HG03039 (cell line): ENCODE measurements around the gene PIK3R1.

Experiments used
- ATAC-seq: cut with Tn5 transposase; IDR thresholded peaks from one replicate; pipeline ENCODE4 v1.9.1; 2021; ENCODE audit warnings: mild to moderate bottlenecking, moderate library complexity; ENCODE audit not compliant: unreplicated experiment

PIK3R1 gene

GRCh38 chr5:68320413-68320986, 104.9 kb downstream of the PIK3R1 start:
- no peak for ATAC-seq

- ATAC-seq, result no peak
Observed at GRCh38 chr5:68325065-68325580, 109.6 kb downstream of the PIK3R1 start.

- no peak for ATAC-seq
Observed at GRCh38 chr5:68329554-68330255, 114.1 kb downstream of the PIK3R1 start.

GRCh38 chr5:68330574-68330973, 115.0 kb downstream of the PIK3R1 start:
- no peak for ATAC-seq

- no peak for ATAC-seq
Observed at GRCh38 chr5:68331192-68332079, 115.9 kb downstream of the PIK3R1 start.

GRCh38 chr5:68332080-68332451, 116.5 kb downstream of the PIK3R1 start:
- ATAC-seq, result no peak

- ATAC-seq, result no peak
Observed at GRCh38 chr5:68332556-68332955, 117.0 kb downstream of the PIK3R1 start.

- ATAC-seq, result no peak
Observed at GRCh38 chr5:68333649-68334552, 118.3 kb downstream of the PIK3R1 start.

- no peak for ATAC-seq
Observed at GRCh38 chr5:68334553-68334886, 119.0 kb downstream of the PIK3R1 start.

- no peak for ATAC-seq
Observed at GRCh38 chr5:68335075-68335474, 119.5 kb downstream of the PIK3R1 start.

GRCh38 chr5:68336200-68336599, 120.6 kb downstream of the PIK3R1 start:
- ATAC-seq, result no peak

- ATAC-seq, result no peak
Observed at GRCh38 chr5:68337235-68337634, 121.7 kb downstream of the PIK3R1 start.

GRCh38 chr5:68339921-68340321, 124.4 kb downstream of the PIK3R1 start:
- no peak for ATAC-seq

- no peak for ATAC-seq
Observed at GRCh38 chr5:68341006-68341405, 125.5 kb downstream of the PIK3R1 start.

- no peak for ATAC-seq
Observed at GRCh38 chr5:68342693-68343092, 127.1 kb downstream of the PIK3R1 start.

GRCh38 chr5:68343421-68343826, 127.9 kb downstream of the PIK3R1 start:
- ATAC-seq, result peak; percentile 45

- no peak for ATAC-seq
Observed at GRCh38 chr5:68344447-68345111, 129.0 kb downstream of the PIK3R1 start.

- no peak for ATAC-seq
Observed at GRCh38 chr5:68345171-68345570, 129.6 kb downstream of the PIK3R1 start.

- ATAC-seq, result no peak
Observed at GRCh38 chr5:68345582-68345981, 130.0 kb downstream of the PIK3R1 start.

- ATAC-seq, result no peak
Observed at GRCh38 chr5:68347536-68347935, 132.0 kb downstream of the PIK3R1 start.
